HG03103 (cell line): ENCODE measurements around the gene OR5H6.
"Not testable (repeated sequence)": the region's sequence is repeated elsewhere in the genome, so short reads cannot be mapped to it uniquely, and the experiment has no call there.

ENCODE experiments used
- ATAC-seq: cut with Tn5 transposase; IDR thresholded peaks from one replicate; pipeline ENCODE4 v1.9.1; 2021; ENCODE audit warnings: low read depth; ENCODE audit not compliant: unreplicated experiment

Gene OR5H6

DNA sequence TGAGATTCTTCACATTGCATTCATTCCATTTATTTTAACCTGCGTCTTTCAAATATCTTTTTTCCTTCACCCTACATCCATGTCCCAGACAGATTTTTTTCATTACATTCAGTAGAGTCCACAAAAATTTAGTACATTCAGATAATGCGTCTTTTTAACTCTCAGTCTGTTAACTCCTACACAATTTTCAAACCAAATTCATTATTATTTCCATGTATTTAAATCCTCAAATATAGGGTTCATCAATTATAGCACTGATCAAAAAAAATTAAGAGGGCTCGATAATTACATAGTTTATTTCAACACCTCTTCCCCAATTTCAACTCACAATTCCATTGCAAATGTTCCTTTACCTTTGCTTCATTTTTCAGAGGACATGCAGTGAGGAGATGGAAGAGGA is at the start of gene OR5H6:
Gene OR5H6, plus strand, starts transcription at position 301 of the 400 bp plus-strand sequence. Its CDS starts 89 bp downstream, at position 390.
- no peak for ATAC-seq

DNA sequence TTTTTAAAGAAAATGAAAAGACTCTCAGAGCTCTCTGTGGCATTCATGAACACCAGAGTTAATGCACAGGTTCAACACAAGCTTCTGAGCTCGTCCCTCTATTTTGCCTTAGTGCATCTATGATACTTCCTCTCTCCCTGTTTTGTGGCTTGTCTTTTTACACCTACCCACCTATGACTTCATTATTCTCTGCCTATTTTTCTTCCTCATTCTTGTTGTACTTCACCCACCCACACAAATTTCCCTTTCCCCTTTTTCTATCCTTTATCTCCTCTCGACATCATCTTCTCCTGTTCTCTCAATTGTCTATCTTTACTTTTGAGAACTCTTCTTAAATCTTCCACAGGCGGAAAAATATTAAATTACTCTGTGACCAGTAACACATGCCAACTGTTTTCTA is 49.0 kb upstream of the OR5H6 start:
- ATAC-seq, result no peak

DNA sequence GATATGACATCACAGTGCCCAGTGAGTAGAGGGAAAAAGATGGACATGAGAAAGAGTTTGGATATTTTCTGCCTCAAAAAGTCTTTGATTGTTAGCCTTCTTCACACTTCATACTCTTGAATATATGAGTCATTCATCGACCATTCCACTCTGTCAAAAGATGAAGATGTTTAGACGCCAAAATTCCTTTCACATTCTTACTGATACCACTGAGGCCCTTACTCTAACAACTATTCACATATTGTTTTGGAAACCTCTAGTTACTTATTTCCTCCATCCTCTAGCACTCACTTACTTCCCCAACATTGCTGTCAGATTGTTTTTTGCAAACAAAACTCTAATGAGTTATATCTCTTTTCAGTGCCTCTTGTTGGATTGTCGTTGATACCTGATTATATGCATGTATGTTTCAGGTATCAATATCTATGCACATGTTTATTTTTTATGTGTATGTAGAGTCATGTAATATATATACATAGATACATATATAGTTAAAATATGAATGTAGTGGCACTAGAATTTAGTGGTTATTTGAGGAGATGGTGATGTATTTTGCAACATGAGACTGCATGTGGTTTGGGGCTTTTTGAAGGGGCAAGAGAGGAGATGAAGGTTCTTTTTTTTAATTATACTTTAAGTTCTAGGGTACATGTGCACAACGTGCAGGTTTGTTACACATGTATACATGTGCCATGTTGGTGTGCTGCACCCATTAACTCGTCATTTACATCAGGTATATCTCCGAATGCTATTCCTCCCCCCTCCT is 40.0 kb upstream of the OR5H6 start:
- ATAC-seq, result no peak

DNA sequence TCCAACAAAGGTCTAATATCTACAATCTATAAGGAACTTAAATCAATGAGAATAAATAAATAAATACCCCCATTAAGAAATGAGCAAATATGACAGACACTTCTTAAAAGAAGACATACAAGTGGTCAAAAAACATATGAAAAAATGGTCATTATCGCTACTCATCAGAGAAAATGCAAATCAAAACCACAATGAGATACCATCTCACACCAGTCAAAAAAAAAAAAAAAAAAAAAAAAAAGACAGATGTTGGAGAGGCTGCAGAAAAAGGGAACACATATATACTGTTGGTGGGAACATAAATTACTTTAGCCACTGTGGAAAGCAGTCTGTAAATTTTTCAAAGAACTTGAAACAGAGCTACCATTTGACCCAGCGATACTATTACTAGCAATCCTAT is 31.6 kb upstream of the OR5H6 start:
- no peak for ATAC-seq

DNA sequence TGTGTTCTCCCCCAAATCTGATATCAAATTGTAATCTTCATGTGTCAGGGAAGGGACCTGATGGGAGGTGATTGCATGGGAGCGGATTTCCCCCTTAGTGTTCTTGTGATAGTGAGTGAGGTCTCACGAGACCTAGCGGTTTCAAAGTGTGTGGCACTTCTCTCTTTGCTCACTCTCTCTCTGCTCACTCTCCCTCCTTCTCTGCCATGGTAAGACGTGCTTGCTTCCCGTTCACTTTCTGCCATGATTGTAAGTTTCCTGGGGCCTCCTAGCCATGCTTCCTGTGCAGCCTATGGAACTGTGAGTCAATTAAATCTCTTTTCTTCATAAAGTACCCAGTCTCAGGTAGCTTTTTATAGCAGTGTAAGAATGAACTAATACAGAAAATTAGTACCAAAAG is 30.6 kb upstream of the OR5H6 start:
- ATAC-seq, result no peak

DNA sequence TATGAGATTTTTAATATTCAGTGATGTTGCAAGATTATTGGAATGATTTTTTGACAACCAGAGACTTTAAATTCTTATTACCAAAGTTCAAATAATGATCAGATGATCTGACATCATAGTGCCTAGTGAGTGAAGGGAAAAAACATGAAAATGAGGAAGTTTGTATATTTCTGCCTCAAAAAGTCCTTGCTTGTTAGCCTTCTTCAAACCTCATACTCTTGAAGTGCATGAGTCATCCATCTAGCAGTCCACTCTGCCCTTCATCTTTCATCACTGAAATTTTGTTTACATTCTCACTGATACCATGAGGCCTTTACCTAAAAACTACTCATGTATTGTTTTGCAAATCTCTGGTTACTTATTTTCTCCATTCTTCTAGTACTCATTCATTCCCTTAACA is 23.9 kb upstream of the OR5H6 start:
- ATAC-seq, result no peak

DNA sequence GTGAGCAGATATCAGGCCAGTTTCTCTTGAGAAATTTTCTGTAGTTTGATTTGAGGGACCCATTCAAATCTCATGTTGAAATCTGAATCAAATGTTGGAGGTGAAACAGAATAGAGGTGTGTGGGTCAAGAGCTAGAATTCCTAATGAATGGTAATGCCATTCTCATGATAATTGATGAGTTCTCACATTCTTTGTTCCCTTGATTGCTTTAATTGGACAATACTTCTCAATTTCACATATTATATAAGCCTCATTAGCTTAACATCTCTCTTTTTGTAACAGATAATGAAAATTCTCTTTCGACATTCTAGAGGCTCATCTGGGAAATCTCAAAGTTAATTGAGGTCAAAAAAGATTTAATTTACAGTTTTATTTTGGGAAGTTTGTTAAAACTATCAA is 21.9 kb upstream of the OR5H6 start:
- no peak for ATAC-seq

DNA sequence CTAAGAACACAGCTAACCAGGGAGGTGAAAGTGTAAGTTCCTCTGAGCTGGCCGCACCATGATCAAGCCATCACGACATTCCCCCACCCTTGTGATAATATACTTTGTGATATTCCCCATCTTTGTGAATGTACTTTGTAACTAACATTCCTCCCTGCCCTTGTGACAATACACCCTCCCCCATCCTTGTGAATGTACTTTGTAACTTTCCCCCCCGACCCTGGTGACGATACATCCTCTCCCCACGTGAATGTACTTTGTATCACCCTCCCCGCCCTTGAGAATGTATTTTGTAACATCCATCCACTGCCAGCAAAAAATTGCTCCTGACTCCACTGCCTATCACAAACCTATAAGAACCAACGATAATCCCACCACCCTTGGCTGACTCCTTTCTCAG is 20.2 kb upstream of the OR5H6 start:
- ATAC-seq, result no peak

DNA sequence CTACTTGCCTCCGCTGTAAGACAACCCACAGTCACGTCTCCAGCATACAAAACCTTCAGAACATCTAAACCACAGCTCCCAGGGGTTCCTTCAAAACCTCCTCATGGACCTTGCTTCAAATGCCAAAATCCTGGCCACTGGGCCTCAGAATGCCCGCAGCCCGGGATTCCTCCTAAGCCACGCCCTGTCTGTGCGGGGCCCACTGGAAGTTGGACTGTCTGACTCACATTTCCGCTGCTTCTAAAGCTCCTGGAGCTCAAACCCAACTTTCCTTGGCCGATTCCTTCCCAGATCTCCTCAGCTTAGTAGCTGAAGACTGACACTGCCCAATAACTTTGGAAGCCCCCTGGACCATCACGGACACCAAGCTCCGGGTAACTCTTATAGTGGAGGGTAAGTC is 17.9 kb upstream of the OR5H6 start:
- ATAC-seq, result no peak

DNA sequence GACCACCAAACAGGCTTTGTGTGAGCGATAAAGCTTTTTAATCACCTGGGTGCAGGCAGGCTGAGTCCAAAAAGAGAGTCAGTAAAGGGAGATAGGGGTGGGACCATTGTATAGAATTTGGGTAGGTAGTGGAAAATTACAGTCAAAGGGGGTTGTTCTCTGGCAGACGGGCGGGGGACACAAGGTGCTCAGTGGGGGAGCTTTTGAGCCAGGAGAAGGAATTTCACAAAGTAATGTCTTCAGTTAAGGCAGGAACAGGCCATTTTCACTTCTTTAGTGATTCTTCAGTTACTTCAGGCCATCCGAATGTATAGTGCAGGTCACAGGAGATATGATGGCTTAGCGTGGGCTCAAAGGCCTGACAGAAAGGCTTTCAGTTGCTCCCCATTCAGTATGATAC is 8.0 kb upstream of the OR5H6 start:
- not testable (repeated sequence) for ATAC-seq

DNA sequence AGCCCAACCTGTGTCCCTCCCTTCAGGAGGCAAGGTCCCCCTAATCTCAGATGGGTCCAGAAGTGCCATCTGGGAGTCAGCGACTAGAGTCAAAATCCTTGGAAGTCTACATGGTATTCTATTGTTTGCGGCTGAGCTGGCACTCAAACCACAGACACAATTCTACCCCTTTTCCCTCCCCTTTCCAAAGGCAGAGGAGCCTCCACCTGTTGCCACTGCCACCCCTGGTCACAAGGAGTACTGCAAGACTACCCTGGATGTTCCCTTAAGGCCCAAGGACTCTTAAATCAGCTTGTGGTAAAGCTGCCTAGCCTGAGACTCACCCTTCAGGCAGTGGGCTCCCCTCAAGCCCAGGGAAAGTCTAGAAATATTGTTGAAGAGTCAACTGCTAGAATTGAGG is 4.3 kb upstream of the OR5H6 start:
- ATAC-seq, result peak; percentile 81

DNA sequence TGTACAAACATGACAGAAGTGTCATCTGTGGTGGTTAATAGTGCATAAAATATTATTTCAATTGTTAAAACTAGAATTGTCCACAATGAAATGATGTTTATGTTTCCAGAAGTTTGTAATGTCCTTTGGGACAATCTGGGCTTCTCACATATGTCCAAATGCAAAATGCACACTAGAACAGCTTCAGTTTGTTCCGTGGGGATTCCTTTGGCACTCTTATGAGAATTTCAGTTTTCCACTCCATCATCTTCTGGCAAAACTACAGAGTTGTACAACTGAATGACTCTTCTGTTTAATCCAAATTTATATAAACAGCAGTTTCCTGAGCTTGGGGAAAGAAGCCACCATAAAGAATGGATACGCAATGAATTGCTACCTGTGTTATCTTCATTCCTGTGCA is 2.0 kb upstream of the OR5H6 start:
- no peak for ATAC-seq

DNA sequence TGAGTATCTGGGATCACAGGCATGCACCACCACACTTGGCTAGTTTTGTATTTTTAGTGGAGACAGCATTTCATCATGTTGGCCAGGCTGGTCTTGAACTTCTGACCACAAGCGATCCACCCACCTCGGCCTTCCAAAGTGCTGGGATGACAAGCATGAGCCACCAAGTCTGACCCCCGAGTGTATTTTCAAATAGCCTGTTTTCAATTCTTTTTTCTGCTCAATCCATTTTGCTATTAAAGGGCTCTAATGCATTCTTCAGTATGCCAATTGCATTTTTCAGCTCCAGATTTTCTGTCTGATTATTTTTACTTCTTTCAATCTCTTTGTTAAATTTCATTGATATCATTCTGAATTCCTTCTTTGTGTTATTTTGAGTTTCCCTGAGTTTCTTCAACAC is 5.8 kb downstream of the OR5H6 start:
- ATAC-seq, result no peak

DNA sequence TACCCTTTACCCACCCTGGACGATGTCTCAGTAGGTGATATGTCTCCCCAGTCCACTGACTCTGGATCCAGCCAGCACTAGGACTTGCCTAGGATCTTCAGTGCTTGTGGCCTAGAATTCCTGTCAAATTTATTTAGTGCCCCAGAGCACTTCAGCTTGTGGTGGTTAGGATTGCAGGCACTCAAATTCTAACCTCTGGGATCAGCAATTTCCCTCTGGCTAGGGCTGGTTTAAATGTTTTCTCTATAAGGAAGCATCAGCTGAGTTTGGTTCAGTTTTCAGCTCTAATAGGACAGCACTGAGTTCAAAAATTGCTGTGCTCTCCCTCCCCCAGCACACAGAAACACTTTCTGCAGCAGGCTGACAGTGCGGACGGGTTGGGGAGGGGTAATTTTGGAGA is 8.1 kb downstream of the OR5H6 start:
- ATAC-seq, result no peak

DNA sequence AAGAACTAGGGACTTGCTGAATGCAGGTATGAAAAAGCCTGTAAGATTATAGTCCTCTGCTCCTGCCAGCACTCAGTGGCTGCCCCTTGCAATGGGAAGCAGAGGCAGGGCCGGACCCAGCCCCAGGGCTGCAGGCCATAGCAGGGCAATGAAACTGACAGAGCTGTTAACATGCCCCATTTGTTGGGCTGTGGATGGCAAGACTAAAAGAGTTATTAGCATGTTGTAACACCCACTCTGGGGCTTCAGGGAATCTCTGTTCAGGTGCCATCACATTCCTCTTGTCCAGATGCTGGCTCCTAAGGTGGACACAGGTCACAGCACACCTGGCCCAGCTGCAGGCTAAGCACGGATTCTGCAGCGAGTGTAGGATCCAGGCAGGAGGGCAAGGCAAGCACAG is 10.9 kb downstream of the OR5H6 start:
- ATAC-seq, result no peak

DNA sequence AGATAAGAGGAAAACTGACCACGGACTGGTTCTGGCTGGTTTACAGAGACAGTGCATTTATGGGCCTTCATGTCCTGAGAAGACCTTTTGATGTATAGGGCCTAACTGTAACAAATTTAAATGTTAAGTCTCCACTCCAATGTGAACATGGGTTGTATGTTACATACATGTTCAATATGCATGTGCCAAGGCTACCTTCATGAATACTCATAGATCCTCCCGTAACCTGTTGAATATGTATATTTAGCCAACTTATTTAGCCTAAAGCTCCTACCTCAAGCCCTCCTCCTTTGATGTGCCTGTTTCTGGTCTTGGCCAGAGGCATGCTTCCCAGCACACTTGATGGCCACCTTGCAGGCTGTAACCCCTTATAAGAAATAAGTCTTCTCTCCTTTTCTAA is 18.2 kb downstream of the OR5H6 start, which contains the start of gene OR5H2:
Gene OR5H2, plus strand, starts transcription at position 301 of the 400 bp plus-strand sequence. CDS start 398 bp downstream, outside the sequence.
- no peak for ATAC-seq

DNA sequence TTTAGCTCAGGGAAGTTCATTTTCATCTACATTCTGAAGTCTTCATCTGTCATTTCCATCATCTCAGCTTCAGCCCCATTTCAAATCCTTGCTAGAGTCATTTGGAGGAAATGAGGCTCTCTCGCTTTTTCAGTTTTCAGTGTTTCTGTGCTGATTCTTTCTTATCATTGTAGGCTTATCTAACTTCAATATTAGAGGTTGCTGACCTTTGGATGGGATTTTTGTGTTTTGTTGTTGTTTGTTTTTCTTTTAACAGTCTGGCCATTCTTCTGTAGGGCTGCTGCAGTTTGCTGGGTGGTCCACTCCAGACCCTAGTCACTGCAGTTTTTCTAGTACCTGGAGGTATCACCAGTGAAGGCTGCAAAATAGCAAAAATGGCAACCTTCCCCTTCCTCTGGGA is 26.9 kb downstream of the OR5H6 start:
- ATAC-seq, result no peak

DNA sequence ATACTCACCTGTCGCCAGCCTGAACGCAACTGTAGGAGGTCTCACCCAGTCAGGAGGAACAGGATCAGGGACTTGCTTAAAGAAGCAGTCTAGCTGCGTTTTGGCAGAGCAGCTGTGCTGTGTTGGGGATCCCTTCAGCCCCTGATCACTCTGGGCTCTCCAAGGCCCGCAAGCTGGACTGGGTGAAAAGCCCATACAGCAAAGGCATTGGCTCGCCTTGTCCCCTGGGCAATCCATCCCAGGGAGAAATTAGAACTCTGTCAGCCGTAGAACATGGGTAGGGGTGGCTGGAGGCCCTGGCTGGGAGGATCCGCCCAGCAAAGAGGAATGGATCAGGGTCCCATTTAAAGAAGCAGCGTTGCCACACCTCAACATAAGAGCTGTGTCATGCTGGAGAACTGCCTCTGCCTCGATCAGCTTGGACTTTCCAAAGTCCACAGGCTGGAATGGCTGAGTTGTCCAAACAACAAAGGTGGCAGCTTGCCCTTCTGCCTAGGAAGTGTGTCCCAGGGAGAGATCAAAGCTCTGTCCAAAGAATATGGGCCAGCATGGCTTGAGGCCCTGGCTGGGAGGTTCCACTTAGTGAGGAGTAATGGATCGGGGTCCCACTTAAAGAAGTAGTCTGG is 27.4 kb downstream of the OR5H6 start:
- no peak for ATAC-seq
